Activated CD4-positive, alpha-beta T cell treated with anti-CD3 and anti-CD28 coated beads, Interleukin-2, amount 50 U/mL, for 16 hours (primary cell): ENCODE data around the gene IL13.
"Not testable (repeated sequence)": the region's sequence is repeated elsewhere in the genome, so short reads cannot be mapped to it uniquely, and the experiment has no call there.

Experiments
- DNase-seq: peaks from one replicate; pipeline ENCODE4 v3.0.0-alpha.2; 2020

Gene IL13

GRCh38 chr5:132657676-132658380 lies at the start of gene IL13:
TSS of gene IL13 (plus strand) at chr5:132658173. CDS start at chr5:132658187, 14 bp downstream.
- DNase-seq = peak; percentile 58

GRCh38 chr5:132611965-132612364 lies 46.0 kb upstream of the IL13 start:
- DNase-seq = no peak

- no peak for DNase-seq
Observed at GRCh38 chr5:132612846-132613245, 45.1 kb upstream of the IL13 start.

GRCh38 chr5:132621699-132622098 lies 36.3 kb upstream of the IL13 start:
- no peak for DNase-seq

GRCh38 chr5:132622608-132623007 lies 35.4 kb upstream of the IL13 start:
- DNase-seq = no peak

- DNase-seq = no peak
Observed at GRCh38 chr5:132627470-132627869, 30.5 kb upstream of the IL13 start.

GRCh38 chr5:132628814-132629213 lies 29.2 kb upstream of the IL13 start:
- no peak for DNase-seq

GRCh38 chr5:132629230-132629944 lies 28.6 kb upstream of the IL13 start:
- peak; percentile 34 for DNase-seq

- not testable (repeated sequence) for DNase-seq
Observed at GRCh38 chr5:132633587-132633986, 24.4 kb upstream of the IL13 start.

- DNase-seq = peak; percentile 89
Observed at GRCh38 chr5:132635873-132636272, 22.1 kb upstream of the IL13 start.

GRCh38 chr5:132637241-132637640 lies 20.7 kb upstream of the IL13 start:
- no peak for DNase-seq

- DNase-seq = peak; percentile 68
Observed at GRCh38 chr5:132639706-132640130, 18.3 kb upstream of the IL13 start.

GRCh38 chr5:132640613-132641012 lies 17.4 kb upstream of the IL13 start:
- DNase-seq = peak; percentile 65

GRCh38 chr5:132641241-132641723 lies 16.7 kb upstream of the IL13 start:
- DNase-seq = peak; percentile 85

GRCh38 chr5:132641841-132642240 lies 16.1 kb upstream of the IL13 start:
- DNase-seq = peak; percentile 34

- no peak for DNase-seq
Observed at GRCh38 chr5:132644177-132644576, 13.8 kb upstream of the IL13 start.

- no peak for DNase-seq
Observed at GRCh38 chr5:132646583-132647266, 11.2 kb upstream of the IL13 start.

- no peak for DNase-seq
Observed at GRCh38 chr5:132647473-132647872, 10.5 kb upstream of the IL13 start.

GRCh38 chr5:132648355-132648754 lies 9.6 kb upstream of the IL13 start:
- DNase-seq = no peak

- DNase-seq = no peak
Observed at GRCh38 chr5:132651838-132652469, 6.0 kb upstream of the IL13 start.

- no peak for DNase-seq
Observed at GRCh38 chr5:132653716-132654115, 4.3 kb upstream of the IL13 start.

- DNase-seq = no peak
Observed at GRCh38 chr5:132655821-132656773, 1.9 kb upstream of the IL13 start.
